Right atrium auricular region (tissue), 2 donors: ENCODE data around the gene RNASEH1. TPM values are rescaled to one million over a fixed set of nuclear protein-coding genes. Genes with fewer than 3 reads are reported as not detected.
"Not testable (repeated sequence)": the region's sequence is repeated elsewhere in the genome, so short reads cannot be mapped to it uniquely, and the experiment has no call there.

Source experiments
- DNase-seq: peaks from one replicate; pipeline ENCODE4 v3.0.0-alpha.2; 2019; ENCODE audit warnings: low spot score
- H3K27ac ChIP-seq, 2 donors: fragments of 200-600 bp; sonication (generic); 1 replicate in 1 of 2; 2 replicates in 1 of 2; pipeline ENCODE4 v1.5.1; 2016 to 2019
- H3K27me3 ChIP-seq, 2 donors: fragments of 200-600 bp; sonication (generic); one replicate each; pipeline versions ENCODE4 v1.5.1 to v1.6.0; 2017 to 2019
- H3K36me3 ChIP-seq: fragments of 200-600 bp; sonication (generic); one replicate; pipeline ENCODE4 v1.5.1; 2016
- H3K4me1 ChIP-seq, 2 donors: fragments of 200-600 bp; sonication (generic); one replicate each; pipeline versions ENCODE4 v1.5.1 to v1.6.0; 2017 to 2019
- H3K4me3 ChIP-seq, 2 donors: fragments of 200-600 bp; sonication (generic); 1 replicate in 1 of 2; 2 replicates in 1 of 2; pipeline ENCODE4 v1.5.1; 2017 to 2019; ENCODE audit warnings: mild to moderate bottlenecking in 1 of 2, moderate library complexity in 1 of 2
- H3K9me3 ChIP-seq, 2 donors: fragments of 200-600 bp; sonication (generic); one replicate each; pipeline ENCODE4 v1.5.1; 2019
- total RNA-seq, 2 donors: library from RNA; depleted of rRNA; stranded (reverse); fragments of >200 nt; gene quantifications; one replicate each; pipeline ENCODE4 v1.1.0, GENCODE V29; 2016
- TF ChIP-seq, protein P1 (sequence below), 2 donors: fragments of 200-600 bp; sonication (generic); IDR thresholded peaks; one replicate each; pipeline ENCODE4 v1.5.1; 2019; ENCODE audit warnings: antibody characterized with exemption in 2 of 2

The RNASEH1 gene
- total RNA-seq, 2 donors from 2014 or later: 16.9 to 18.6 TPM

DNA sequence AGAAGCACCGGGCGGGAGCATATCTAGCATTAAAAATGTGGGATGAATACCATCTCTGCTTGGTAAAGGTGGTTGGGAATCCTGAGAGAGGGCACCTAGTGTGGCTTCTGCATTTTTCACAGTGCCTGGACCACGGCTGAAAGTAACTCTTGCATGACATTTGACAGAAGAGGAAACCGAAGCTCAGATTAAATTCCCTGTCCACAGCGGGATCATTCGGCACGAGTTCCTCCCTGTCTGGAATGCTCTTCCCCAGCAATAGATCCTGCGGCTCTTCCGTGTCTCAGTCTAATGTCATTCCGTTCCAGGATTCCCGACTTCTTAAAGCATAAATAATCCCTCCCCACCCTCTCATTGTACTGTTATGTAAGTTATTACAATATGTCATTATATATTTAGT, 16.0 kb upstream of the RNASEH1 start:
- no peaks in the 10 kb centered on the region for H3K27me3 ChIP-seq
- H3K27ac ChIP-seq: no peak overlapping the region
- no peaks in the 10 kb centered on the region for H3K9me3 ChIP-seq
- peaks cover 34% of the 10 kb centered on the region for H3K36me3 ChIP-seq
- H3K4me3 ChIP-seq: no peak overlapping the region
- TF ChIP-seq, protein P1, sequence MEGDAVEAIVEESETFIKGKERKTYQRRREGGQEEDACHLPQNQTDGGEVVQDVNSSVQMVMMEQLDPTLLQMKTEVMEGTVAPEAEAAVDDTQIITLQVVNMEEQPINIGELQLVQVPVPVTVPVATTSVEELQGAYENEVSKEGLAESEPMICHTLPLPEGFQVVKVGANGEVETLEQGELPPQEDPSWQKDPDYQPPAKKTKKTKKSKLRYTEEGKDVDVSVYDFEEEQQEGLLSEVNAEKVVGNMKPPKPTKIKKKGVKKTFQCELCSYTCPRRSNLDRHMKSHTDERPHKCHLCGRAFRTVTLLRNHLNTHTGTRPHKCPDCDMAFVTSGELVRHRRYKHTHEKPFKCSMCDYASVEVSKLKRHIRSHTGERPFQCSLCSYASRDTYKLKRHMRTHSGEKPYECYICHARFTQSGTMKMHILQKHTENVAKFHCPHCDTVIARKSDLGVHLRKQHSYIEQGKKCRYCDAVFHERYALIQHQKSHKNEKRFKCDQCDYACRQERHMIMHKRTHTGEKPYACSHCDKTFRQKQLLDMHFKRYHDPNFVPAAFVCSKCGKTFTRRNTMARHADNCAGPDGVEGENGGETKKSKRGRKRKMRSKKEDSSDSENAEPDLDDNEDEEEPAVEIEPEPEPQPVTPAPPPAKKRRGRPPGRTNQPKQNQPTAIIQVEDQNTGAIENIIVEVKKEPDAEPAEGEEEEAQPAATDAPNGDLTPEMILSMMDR (IDR thresholded peaks at IDR 0.05): no peak
- DNase-seq: no peak
- peaks cover 0 to 44% of the 10 kb centered on the region in 2 donors for H3K4me1 ChIP-seq

DNA sequence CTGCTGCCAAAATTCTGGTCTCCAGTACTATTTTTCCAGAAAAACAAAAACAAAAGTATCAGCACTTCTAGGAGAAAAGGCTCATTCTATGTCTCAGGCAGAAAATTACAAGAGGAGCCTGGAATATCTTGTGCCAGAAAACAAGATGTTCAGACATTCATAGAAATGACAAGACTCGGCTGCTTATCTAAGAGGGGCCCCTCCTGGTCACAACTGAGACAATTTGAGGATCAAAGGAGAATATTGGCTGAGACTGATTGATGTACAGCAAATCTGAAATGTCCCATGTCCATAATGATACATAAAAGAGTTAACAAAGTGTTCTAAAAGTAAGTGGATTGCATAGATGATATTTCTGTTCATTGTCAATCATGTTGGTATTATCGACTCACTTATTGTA, 14.5 kb upstream of the RNASEH1 start:
- DNase-seq: no peak
- Histone ChIP-seq H3K27ac (no peak overlapping the region), H3K4me3 (no peak overlapping the region), H3K9me3 (no peaks in the 10 kb centered on the region), H3K27me3 (no peaks in the 10 kb centered on the region), H3K36me3 (peaks cover 18% of the 10 kb centered on the region), H3K4me1 (peaks cover 0 to 28% of the 10 kb centered on the region in 2 donors)
- TF ChIP-seq, protein P1 (IDR thresholded peaks at IDR 0.05): no peak

DNA sequence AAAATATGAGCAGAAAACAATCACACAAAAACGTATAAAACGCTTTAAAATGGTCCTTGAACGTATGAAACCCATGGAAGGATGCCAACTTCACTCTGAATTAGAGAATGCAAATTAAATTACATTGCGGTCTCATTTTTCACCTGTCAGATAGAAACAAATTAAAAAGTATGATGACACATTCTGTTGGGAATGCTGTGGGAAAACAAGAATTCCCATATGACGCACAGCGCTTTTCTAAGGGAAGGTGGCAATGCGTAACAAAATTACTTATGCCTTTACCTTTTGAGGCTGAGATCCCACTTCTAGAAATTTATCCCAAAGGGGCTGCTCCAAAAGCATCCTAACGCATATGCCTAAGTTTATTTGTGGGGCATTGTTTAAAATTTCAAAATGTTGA, 13.2 kb upstream of the RNASEH1 start:
- Histone ChIP-seq H3K36me3 (peaks cover 5% of the 10 kb centered on the region), H3K27me3 (no peaks in the 10 kb centered on the region), H3K27ac (no peak overlapping the region), H3K4me3 (no peak overlapping the region), H3K9me3 (no peaks in the 10 kb centered on the region), H3K4me1 (peaks cover 0 to 15% of the 10 kb centered on the region in 2 donors)
- TF ChIP-seq, protein P1 (IDR thresholded peaks at IDR 0.05): no peak
- no peak for DNase-seq

DNA sequence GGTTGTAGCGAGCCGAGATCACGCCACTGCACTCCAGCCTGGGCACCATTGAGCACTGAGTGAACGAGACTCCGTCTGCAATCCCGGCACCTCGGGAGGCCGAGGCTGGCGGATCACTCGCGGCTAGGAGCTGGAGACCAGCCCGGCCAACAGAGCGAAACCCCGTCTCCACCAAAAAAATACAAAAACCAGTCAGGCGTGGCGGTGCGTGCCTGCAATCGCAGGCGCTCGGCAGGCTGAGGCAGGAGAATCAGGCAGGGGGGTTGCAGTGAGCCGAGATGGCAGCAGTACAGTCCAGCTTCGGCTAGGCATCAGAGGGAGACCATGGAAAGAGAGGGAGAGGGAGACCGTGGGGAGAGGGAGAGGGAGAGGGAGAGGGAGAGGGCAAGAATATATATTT, 11.5 kb upstream of the RNASEH1 start:
- H3K4me3 ChIP-seq: not testable (repeated sequence)

DNA sequence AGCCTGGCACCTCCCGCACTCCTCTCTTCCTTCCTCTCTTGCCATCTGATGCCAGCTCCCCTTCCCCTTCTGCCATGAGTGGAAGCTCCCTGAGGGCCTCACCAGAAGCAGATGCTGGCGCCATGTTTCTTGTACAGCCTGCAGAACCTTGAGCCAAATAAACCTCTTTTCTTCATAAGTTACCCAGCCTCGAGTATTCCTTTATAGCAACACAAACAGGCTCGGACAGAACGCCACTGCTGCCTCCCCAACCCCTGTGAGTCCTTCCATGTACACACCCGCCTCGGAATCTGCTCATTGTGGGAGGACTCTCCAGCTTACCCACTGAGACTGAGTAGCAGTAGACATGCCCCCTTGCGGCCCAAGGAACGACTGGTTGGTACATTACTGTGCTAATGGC, 8.7 kb upstream of the RNASEH1 start:
- Histone ChIP-seq H3K36me3 (no peaks in the 10 kb centered on the region), H3K9me3 (no peaks in the 10 kb centered on the region), H3K4me1 (no peaks in the 10 kb centered on the region), H3K27ac (no peak overlapping the region), H3K4me3 (no peak overlapping the region), H3K27me3 (no peaks in the 10 kb centered on the region)
- DNase-seq: no peak
- TF ChIP-seq, protein P1 (IDR thresholded peaks at IDR 0.05): no peak

More for the DNA sequence above, 11.5 kb upstream of the RNASEH1 start:
- H3K4me1 ChIP-seq, H3K36me3 ChIP-seq, H3K27me3 ChIP-seq, H3K27ac ChIP-seq, DNase-seq, H3K9me3 ChIP-seq: not testable (repeated sequence)

DNA sequence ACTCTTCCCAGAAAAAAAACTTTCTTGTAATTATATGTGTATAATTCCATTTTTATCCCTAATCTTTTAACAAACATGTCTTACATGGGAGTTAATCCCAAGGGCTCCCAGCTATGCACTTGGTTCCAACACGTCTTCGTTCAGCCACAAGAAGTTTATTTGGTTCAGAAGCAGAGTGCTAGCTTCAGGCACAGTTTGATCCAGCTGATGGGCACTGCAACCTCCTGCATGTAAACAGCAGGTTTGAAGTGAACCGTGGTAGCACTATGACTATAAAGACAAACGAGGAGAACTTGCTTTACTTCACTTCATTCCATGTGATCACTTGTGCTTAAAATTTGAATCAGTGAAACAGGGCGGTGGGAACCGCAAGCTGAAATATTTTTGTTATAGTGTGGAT, 7.0 kb upstream of the RNASEH1 start:
- Histone ChIP-seq H3K9me3 (no peaks in the 10 kb centered on the region), H3K4me1 (no peaks in the 10 kb centered on the region), H3K27me3 (no peaks in the 10 kb centered on the region), H3K4me3 (no peak overlapping the region), H3K27ac (no peak overlapping the region), H3K36me3 (no peaks in the 10 kb centered on the region)
- TF ChIP-seq, protein P1 (IDR thresholded peaks at IDR 0.05): no peak
- no peak for DNase-seq
